Stimulated activated CD4-positive, alpha-beta T cell treated with anti-CD3 and anti-CD28 coated beads, Interleukin-4, amount 100 ng/mL, for 1 hour (primary cell): ENCODE measurements around the gene TMEM119.
"Not testable (repeated sequence)": the region's sequence is repeated elsewhere in the genome, so short reads cannot be mapped to it uniquely, and the experiment has no call there.

Experiments used
- DNase-seq: peaks from one replicate; pipeline ENCODE4 v3.0.0-alpha.2; 2020

The TMEM119 gene

GRCh38 chr12:108562348-108563135, 35.3 kb downstream of the TMEM119 start, which contains the start of gene ISCU:
Gene ISCU, plus strand, starts transcription at chr12:108562596. Its CDS starts 27 bp downstream, at chr12:108562623.
- peak; percentile 99 for DNase-seq

- DNase-seq = no peak
Observed at GRCh38 chr12:108561852-108562347, 36.0 kb downstream of the TMEM119 start.

GRCh38 chr12:108560752-108561719, 36.8 kb downstream of the TMEM119 start, which contains the start of gene SART3:
Gene SART3, minus strand, starts transcription at chr12:108561173. Its CDS starts 19 bp downstream, at chr12:108561154.
- DNase-seq = peak; percentile 82

GRCh38 chr12:108560321-108560721, 37.6 kb downstream of the TMEM119 start:
- no peak for DNase-seq

- no peak for DNase-seq
Observed at GRCh38 chr12:108559748-108560147, 38.1 kb downstream of the TMEM119 start.

GRCh38 chr12:108559007-108559655, 38.8 kb downstream of the TMEM119 start:
- DNase-seq = no peak

GRCh38 chr12:108555383-108555782, 42.5 kb downstream of the TMEM119 start:
- DNase-seq = not testable (repeated sequence)

- no peak for DNase-seq
Observed at GRCh38 chr12:108553799-108554198, 44.1 kb downstream of the TMEM119 start.

- DNase-seq = no peak
Observed at GRCh38 chr12:108551535-108551934, 46.3 kb downstream of the TMEM119 start.

GRCh38 chr12:108548954-108549521, 48.8 kb downstream of the TMEM119 start:
- DNase-seq = no peak

- DNase-seq = no peak
Observed at GRCh38 chr12:108547686-108548085, 50.2 kb downstream of the TMEM119 start.

GRCh38 chr12:108543652-108544051, 54.2 kb downstream of the TMEM119 start:
- no peak for DNase-seq

GRCh38 chr12:108542320-108542719, 55.6 kb downstream of the TMEM119 start:
- no peak for DNase-seq
